GM19023 (cell line): ENCODE measurements around the gene CCDC92.

ENCODE experiments used
- ATAC-seq: cut with Tn5 transposase; IDR thresholded peaks from one replicate; pipeline ENCODE4 v1.9.1; 2021; ENCODE audit warnings: mild to moderate bottlenecking, moderate library complexity; ENCODE audit not compliant: unreplicated experiment

Gene CCDC92

DNA sequence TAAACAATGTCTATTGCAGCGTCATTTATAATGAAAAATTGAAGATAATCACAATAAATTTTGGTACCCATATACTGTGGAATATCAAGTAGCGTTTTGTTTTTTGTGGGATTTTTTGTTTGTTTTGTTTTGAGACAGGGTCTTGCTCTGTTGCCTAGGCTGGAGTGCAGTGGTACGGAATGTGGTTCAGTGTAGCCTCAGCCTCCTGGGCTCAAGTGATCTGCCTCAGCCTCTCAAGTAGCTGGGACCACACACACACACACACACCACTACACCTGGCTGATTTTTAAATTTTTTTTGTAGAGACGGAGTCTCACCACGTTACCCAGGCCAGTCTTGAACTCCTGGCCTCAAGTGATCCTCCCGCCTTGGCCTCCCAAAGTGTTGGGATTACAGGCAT, 6.9 kb upstream of the CCDC92 start:
- no peak for ATAC-seq

DNA sequence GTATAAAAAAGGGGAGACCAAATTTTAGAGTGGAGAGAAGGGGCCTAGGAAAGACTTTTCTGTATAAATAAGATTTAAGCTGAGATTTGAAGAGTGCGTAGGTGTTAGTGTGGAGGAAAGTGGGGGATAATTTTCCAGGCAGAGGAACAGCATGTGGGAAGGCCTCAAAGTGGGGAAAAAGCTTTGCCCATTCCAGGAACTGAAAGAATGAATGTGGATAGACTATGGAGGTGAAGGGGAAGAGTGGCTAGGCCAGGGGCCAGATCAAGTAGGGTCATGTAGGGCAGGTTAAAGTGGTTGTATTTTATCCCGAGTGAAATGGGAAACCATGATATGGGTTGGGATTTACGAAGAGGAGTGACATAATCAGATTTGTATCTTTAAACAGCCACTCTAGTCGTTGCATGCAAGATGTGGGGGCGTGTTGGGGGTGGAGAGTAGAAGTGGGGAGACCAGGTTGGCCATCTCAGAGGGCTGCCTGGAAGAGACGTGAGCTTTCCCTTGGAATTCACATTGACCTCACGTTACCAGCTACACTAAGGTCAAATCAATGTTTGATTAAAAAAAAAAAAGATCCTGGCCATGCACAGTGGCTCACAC, 3.7 kb upstream of the CCDC92 start:
- no peak for ATAC-seq

DNA sequence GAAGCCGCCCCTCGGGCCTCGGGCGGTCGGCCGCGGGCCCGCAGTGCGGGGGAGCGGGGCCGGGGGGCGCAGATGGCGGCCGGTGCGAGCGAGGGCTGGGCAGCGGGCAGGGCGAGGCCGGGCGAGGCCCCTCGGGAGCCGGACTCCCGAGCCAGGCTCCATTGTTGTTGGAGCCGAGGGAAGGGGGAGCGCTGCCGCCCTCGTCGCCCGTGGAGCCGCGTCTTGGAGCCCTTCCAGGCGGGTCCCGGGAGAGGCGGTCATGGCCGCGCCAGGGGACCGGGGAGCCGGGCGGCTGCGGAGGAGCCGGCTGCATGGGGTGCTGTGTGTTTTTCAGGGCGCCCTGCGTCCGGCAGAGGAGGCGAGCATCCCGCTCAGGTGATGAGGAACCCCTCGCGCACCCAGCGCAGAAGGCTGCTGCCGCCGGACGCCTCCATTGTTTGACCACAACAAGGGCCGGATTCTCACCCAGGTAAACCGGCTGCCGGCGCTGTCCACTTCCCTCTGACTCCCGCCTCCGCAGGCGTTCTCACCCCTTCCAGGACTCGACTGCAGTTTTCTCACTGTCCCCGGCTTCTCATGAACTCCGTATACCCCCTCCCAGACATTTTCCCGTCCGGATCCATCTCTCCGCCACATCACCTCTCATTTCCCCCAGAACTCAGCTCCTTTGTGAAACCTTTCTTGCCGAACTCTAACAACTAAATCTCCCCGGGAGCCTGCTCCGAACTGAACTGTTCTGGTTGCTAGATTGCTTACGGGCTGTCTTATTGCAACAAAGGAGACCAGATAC, 1.1 kb upstream of the CCDC92 start:
- ATAC-seq: peak; percentile 12

DNA sequence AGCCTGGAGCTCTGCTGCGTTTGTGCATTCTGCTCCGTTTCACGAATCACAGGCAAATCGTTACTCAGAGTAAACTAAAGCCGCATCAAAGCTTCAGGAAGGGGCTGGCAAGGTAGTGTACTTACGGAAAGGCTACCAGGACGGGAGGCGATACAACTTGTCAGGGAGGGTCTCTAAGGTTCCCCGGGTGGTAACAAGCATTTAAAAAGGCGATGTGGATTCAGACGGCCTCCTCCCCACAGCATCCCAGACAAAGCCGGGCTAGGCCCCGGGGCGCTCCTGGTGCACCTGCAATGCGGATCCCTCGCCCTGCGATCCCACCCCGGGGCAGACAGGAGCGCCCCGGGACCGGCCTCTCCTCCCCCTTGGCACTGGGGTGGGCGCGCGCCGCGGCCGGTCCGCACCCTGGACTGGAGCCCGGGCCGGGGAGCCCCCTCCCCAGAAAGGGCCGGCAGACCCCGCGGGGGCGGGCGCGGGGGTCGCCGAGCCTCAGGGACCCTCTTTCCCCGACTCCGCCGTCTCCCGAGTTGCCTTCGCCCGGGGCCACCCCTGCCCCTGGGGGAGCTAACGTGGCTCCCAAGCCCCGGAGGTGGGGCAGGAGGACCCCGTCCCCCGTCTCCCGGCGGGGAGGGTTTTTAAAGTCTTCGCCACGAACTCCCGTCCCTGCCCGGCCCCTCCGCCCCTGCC, 718 bp downstream of the CCDC92 start:
- ATAC-seq: no peak

DNA sequence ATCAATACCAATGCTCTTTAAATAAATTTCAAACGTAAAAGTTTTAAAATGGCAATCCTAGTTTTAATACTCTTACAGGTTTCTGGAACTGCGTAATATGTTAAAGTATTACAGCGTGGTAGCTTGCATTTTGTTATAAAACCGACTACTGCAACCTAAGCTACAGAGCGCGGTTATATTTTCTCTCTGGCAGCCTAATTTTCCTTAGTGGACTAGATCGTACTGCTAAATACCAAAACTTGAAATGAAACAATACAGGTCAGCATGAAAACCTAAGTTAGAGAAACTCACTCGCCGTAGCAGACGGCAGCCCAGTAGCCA, 1.2 kb downstream of the CCDC92 start:
- no peak for ATAC-seq

DNA sequence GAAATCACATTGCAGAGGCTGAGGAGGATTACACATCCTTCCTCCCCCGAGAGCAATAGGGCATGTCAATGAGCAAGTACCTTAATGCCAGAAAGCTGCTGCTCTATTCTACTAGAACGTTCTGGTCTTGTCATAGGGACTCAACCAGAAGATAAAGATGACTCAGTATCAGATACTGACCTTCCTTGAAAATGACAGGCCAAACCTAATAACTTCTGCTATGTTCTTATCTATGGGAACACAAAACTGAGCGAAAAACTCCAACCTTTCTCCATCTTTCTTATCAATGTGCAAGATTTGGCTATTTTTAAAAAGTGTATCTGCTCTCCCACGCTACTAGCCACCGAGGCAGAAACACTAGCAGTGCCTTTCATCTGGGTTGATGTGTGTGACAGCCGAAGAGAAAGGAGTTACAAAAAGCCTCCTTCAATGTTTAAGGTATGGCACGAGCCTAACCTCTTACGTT, 5.5 kb downstream of the CCDC92 start:
- no peak for ATAC-seq

DNA sequence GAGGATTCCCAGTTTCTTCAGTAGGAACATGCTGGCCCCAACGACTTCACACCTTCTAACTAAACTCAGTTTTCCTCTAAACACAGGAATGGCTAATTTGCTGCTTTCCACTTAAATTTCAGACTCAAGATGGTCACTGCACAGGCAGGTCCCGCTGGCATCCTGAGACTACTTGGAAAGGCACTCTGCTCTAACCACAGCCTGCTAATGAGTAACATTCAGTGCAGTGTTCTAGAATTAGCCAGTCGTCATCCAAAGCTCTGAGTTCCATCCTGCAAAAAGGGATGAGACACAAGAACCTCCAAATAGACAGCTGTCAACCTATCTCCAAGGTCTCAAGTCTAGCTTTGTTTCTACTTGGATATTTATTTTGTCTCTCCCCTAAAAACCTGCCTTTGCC, 6.0 kb downstream of the CCDC92 start:
- no peak for ATAC-seq

DNA sequence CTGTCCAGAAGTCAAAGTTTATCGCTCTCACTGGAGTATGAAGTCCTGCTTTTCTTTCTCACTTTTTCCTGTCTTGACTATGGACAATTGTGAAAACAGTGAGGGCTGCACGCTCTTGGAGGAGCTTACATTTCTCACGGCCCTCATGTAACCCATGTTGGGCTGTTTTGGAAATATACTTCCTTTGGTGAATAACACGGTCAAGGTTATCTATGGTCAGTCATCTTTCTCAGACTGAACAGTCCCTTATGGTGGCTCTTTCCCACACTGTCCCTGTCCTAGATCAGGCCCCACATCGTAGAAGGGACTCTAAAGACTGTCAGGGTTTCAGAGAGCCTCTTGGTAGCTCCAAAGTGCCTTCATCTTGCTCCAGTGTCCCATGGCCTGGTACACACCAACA, 7.2 kb downstream of the CCDC92 start:
- ATAC-seq: no peak

DNA sequence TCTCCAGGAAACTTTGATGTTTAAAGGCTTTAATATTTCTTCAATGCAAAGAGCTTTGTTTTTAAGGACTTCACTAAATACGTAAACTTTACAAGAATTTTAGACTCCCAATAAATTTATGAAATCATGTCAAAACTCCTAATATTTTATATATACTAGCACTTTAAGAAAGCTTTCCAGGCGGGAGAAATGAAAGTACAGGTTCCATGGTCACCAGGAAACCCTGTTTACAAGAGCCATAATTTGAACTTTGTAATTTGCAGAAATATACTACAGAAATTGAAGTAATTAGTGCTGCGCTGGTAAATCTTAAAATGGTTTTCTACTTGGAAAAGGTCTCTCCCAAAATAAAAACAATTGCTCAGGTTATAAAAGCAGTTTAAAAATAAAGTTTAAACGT, 8.8 kb downstream of the CCDC92 start:
- ATAC-seq: no peak

DNA sequence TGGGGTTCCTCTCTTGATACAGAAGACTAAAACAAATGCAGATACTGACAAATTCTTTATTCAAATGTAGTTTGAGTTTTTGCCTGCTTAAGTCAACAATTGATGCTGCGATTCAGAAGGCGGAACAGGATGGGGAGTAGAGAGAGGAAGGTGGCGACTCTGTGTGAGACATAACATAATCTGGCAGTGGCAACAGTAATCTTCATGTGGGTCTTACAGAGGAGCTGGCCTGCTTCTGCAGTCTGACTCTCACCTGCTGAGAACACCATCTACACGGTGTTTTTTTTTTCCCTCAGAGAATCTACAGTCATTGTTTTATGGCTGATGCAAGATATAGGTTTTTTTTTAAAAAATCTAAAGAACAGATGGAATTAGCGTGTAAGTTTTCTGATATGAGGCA, 10.1 kb downstream of the CCDC92 start:
- no peak for ATAC-seq

DNA sequence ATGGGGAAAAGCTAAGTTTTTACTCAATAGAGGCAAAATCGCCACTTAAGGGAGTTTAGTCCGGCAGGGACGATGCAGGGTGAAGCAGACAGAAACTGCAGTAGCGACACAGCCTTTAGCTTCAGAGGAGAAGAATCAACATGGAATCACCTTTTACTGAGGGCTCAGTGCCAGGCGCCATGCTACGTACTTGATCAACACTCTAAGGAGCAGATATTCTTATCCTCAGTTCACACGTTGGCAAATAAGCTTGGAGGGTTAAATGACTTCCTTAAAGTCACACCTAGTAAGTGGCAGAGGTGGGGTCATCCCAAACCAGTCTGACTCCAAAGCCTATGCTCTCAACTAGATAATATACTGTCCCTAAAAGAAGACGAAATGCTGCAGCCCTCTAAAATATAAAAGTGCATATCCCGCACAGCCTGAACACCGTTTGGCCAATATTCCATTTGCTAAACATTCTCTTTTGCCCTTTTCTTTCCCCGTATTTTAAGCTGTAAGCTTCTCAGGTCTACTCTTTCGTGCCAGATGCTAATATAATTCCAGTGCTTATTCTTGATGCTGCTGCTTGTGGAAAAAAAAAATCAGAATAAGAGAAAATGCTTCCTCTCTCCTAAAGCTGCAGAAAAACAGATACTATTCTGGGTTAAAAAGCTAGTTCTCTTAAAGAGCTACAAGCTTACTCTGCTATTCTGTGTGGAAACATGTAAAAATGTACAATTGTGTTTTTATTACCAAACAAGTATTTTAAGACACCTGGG, 10.9 kb downstream of the CCDC92 start:
- ATAC-seq: no peak

DNA sequence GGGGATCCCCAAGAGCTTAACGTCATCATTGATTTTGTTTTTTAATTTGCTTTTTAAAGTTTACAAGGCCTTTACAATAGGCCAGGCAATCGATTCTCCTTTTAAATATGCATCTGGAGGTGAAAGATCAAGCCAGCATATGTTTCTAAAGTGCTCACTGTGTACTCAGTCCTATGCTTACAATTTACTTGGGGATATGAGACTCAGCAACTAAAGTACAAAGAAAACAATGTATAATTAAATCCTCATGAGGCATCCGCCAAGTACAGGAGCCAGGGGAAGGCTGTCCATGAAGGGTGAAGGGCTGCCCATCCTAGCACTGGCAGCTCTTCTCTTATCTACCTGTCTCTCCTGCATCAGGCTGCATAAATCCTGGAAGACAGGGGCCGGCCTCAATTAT, 11.8 kb downstream of the CCDC92 start:
- ATAC-seq: no peak

DNA sequence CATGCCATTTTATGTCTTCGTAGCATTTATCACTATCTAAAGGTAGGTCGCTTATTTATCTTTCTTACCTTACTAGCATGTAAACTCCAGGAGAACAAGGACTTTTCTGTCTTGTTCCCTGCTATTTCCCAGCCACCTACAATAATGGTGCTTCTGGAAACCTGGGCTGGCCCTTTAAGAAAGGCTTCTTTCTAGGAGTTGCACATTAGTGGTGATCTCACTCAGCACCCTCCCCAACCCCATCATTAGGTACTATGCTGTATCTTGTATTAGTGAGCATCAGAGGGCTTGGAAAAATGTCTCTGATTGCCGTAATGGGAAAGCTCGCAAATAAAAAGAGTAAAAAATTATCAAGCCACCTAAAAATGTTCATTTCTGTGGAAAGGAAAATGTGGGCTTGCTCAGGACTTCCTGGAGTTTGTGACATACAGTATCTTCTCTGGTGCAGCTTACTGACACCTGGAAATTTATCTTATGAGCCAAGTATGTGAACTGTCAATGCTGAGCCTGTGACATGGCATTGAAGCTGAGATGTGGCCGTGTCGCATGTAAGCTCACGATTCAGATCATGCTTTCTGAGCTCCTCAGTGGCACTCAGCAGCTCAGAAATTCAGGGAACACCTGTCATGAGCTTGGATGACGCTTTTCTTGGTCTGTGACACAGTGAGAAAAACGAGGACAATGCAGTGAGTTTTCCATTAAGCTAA, 12.4 kb downstream of the CCDC92 start:
- no peak for ATAC-seq

DNA sequence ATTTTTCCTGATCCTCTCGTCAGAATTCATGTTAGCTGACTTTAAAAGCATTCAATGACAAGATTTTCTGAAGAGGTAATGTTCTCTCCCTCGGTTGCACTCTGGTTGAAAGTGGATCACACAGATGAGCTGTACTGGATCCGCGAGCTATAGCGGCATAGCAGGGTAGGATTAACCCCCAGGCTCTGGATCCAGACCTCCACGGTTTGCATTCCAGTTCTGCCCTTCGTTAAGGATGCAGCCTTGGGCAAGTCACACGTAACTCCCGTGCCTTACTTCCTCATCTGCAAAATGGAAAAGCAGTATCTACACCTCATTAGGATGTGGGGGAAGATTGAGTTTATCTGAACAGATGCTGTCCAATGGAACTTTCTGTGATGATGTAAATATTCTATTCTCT, 13.8 kb downstream of the CCDC92 start:
- ATAC-seq: no peak

DNA sequence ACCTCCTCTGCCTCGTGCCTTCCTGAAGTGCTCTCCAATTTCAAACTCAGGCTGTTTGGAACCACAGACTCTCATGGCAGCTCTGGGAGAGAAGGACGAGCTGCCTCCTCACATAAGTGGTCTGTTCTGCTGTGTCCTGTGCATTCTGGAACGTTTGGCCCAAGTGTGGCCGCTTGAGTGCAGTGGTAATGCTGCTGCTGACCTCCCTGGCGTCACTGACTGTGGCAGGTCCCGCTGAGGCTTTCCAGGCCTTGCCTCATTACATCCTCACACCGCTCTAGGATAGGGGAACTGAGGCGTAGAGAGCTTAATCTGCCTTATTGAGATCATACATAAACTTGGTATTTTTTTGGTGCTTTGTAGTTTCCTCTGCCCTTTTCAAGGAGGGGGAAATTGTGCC, 14.2 kb downstream of the CCDC92 start:
- ATAC-seq: no peak

DNA sequence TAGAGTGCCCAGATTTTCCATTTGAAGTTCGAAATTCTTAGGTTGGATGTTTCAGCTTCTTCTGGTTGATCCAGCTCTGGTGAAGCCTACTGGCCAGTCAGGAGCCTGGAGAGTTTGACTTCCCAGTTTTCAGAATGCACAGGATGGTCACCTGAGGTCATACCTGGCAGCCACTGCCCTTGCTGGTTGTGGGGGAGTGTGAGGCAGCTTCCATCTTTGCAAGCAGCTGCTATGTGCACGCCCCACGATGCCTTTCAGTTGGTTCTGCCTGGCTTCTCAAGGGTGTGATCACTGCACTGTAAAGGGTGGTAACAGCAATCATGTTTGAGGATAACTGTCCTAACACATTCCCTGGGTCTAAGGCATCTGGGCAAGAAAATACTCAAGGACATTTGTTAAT, 15.4 kb downstream of the CCDC92 start:
- ATAC-seq: no peak

DNA sequence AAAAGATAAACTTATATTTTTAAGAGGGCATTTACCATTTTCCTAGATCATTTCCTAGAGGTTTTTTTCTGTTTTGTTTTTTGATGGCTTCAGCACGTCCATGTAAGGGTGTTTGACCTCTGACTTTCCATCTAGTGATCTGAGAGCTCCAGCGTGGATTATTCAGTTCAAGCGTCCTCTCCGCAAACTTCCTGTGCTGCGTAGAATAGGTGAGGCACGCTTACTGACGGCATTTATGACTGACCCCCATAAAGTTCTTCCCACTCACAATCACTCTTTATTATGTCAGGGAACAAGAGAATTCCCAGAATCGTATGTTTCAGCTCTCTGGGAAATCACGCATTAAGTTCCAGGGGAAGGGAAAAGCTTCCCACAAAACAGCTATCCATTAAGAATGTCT, 16.4 kb downstream of the CCDC92 start:
- ATAC-seq: no peak

DNA sequence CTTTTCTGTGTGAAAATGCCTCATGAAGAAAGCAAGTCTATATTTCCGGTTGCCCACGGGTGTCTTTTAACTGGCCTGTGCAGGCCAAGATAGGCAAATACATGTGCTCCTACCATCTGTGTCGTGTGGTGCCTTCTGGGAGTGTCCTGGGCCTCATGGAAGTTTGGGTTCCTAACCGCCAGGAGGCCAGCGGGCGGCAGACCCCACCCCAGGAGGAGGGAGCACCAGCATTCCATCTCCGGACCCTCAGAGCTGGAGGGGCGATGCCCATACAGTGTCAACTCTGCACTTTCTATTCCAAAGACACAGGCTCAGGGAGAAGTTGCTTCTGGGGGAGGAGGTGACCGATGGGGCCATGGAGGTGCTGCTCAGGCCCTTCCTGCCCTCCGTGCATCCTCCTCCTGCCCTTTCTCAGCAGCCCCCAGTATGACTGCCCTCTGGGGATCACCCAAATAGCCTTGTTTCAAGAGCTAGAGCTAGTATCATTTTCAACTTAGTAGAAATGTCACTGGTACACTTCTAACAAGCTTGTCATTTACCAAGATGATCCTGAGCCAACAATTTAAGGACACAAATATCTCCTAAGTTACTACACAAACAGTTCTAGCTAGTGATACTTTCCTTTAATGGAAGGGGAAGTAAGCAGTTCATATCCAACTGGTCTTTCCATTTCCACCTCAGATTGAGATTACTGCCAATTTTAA, 17.8 kb downstream of the CCDC92 start:
- no peak for ATAC-seq

DNA sequence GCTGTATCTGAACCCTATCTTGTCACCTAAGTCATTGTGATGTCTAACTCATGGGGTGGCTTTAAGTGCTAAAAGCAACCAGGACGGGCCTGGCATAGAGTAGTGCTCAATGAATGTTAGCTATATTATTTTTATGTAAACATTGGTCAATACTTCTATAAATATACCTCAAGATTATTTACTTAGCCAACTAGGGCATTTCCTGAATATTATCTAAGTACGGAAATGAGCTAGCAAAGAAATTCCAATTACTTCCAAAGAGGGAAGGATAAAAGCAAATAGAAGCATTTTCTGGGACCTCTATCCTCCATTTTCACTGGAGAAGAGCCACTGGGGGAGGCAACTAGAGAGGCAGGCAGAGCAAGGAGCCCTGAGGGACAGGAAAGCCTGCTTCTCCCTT, 20.6 kb downstream of the CCDC92 start:
- no peak for ATAC-seq

DNA sequence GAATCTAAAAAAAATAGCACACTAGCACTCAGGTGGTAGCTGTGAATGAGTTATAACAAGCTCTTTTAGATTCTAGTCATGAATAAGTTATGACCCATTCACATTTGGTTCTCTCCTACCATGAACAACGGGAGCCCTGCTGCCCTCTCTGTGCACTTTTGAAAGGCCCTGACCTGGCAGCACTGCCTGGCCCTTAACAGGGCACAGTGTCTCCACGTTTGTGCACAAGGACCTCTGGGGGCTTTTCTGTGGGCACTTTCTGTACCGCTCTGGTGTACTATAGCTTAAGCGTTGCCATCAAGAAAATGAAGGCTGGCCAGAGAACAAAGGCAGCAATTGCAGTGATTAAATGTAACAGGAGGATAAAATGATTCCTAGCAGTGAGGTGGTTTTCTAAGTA, 21.2 kb downstream of the CCDC92 start:
- no peak for ATAC-seq
